RWPE2 (cell line): Measurements from ENCODE around the gene COL2A1.
A peak's percentile ranks its signal among the peaks of the same experiment; 100 is the strongest.

Source experiments
- ATAC-seq: fragments of 200-7000 bp; cut with Tn5 transposase; 3 replicates; pipeline ENCODE4 v1.9.1; 2021; ENCODE audit warnings: low read depth
- DNase-seq: peaks from one replicate; pipeline ENCODE4 v3.0.0-alpha.2; 2020; ENCODE audit warnings: low spot score
- H3K27ac ChIP-seq: fragments of 450-650 bp; 2 replicates; pipeline ENCODE4 v1.5.1; 2017; ENCODE audit warnings: mild to moderate bottlenecking; ENCODE audit not compliant: poor library complexity, severe bottlenecking
- H3K27me3 ChIP-seq: fragments of 250-450 bp; sonication (Bioruptor Pico); 2 replicates; pipeline ENCODE4 v1.5.1; 2021; ENCODE audit warnings: mild to moderate bottlenecking, moderate library complexity; ENCODE audit not compliant: insufficient read depth, poor library complexity, severe bottlenecking
- H3K36me3 ChIP-seq: fragments of 250-450 bp; sonication (Bioruptor Pico); 2 replicates; pipeline ENCODE4 v1.5.1; 2020; ENCODE audit warnings: low read depth, mild to moderate bottlenecking, moderate library complexity
- H3K4me1 ChIP-seq: fragments of 250-450 bp; sonication (Bioruptor Pico); 2 replicates; pipeline ENCODE4 v1.5.1; 2021; ENCODE audit warnings: mild to moderate bottlenecking, moderate library complexity; ENCODE audit not compliant: insufficient read depth, poor library complexity, severe bottlenecking
- H3K4me3 ChIP-seq: fragments of 250-450 bp; sonication (Bioruptor Pico); 2 replicates; pipeline ENCODE4 v1.5.1; 2021; ENCODE audit warnings: mild to moderate bottlenecking, moderate library complexity; ENCODE audit not compliant: severe bottlenecking
- H3K9me3 ChIP-seq: fragments of 250-450 bp; sonication (Bioruptor Pico); 2 replicates; pipeline ENCODE4 v1.5.1; 2021; ENCODE audit warnings: mild to moderate bottlenecking, moderate library complexity; ENCODE audit not compliant: severe bottlenecking
- TF ChIP-seq, protein P1 (sequence below): fragments of 450-650 bp; IDR thresholded peaks from one replicate; pipeline ENCODE4 v1.5.1; 2017; ENCODE audit warnings: mild to moderate bottlenecking, moderate library complexity; ENCODE audit not compliant: poor library complexity, severe bottlenecking

The COL2A1 gene

GRCh38 chr12:48004053-48004941 lies at the start of gene COL2A1:
COL2A1 (minus strand) TSS chr12:48004476; CDS start chr12:48004321, 155 bp downstream.
- H3K27me3 ChIP-seq = peaks cover 68% of the 10 kb centered on the region
- ATAC-seq (peak; percentile 16; the same call in 1 of the 3 replicates), DNase-seq (no peak)
- H3K27ac ChIP-seq = no peak within 1 kb of the TSS
- no peaks in the 10 kb centered on the region for H3K9me3 ChIP-seq
- H3K4me3 ChIP-seq = peak within 1 kb of the TSS; percentile 6
- H3K36me3 ChIP-seq = no peaks in the 10 kb centered on the region
- TF ChIP-seq, protein P1, sequence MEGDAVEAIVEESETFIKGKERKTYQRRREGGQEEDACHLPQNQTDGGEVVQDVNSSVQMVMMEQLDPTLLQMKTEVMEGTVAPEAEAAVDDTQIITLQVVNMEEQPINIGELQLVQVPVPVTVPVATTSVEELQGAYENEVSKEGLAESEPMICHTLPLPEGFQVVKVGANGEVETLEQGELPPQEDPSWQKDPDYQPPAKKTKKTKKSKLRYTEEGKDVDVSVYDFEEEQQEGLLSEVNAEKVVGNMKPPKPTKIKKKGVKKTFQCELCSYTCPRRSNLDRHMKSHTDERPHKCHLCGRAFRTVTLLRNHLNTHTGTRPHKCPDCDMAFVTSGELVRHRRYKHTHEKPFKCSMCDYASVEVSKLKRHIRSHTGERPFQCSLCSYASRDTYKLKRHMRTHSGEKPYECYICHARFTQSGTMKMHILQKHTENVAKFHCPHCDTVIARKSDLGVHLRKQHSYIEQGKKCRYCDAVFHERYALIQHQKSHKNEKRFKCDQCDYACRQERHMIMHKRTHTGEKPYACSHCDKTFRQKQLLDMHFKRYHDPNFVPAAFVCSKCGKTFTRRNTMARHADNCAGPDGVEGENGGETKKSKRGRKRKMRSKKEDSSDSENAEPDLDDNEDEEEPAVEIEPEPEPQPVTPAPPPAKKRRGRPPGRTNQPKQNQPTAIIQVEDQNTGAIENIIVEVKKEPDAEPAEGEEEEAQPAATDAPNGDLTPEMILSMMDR = no peak
- H3K4me1 ChIP-seq = peaks cover 5% of the 10 kb centered on the region

DNA sequence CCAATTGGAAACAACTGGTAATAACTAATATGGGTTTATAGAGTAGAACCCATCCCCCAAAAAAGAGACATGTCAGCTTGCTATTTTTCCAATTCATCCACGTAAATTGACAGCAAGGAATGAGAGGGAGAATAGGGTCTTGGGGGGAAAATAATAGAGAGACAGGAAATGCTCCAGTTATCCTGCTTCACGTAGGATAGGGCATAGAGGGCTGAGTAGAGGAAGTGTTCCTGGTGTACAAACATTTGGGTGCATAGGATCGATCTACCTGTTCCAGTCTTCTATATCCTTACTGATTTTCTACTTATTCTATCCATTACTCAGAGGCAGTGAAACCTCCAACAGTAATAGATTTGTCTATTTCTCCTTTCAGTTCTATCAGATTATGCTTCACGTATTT lies 49.6 kb upstream of the COL2A1 start:
- H3K27ac ChIP-seq = no peak overlapping the region
- TF ChIP-seq, protein P1 = no peak
- H3K27me3 ChIP-seq = no peaks in the 10 kb centered on the region
- DNase-seq = no peak
- peaks cover 2% of the 10 kb centered on the region for H3K9me3 ChIP-seq
- H3K4me3 ChIP-seq = no peak overlapping the region
- no peak for ATAC-seq
- H3K4me1 ChIP-seq = no peaks in the 10 kb centered on the region
- peaks cover 15% of the 10 kb centered on the region for H3K36me3 ChIP-seq

DNA sequence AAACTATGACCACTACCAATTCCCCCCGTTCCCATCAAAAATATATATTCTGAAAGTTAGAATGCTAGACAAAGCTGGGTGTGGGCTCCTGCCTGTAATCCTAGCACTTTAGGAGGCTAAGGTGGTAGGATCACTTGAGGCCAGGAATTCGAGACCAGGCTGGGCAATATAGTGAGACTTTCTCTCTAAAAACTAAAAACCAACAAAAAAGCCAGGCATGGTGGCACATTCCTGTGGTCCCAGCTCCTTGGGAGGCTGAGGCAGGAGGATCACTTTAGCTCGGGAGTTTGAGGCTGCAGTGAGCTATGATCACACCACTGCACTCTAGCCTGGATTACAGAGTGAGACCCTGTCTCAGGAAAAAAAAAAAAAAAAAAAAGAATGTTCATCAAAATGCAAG lies 48.8 kb upstream of the COL2A1 start:
- Histone ChIP-seq H3K36me3 (peaks cover 19% of the 10 kb centered on the region), H3K9me3 (no peaks in the 10 kb centered on the region), H3K27me3 (no peaks in the 10 kb centered on the region), H3K4me3 (no peak overlapping the region), H3K4me1 (no peaks in the 10 kb centered on the region), H3K27ac (no peak overlapping the region)
- ATAC-seq (no peak), DNase-seq (no peak)
- TF ChIP-seq, protein P1 = no peak

GRCh38 chr12:48051681-48052080 lies 47.4 kb upstream of the COL2A1 start:
- H3K27ac ChIP-seq = no peak overlapping the region
- no peaks in the 10 kb centered on the region for H3K4me1 ChIP-seq
- no peak for ATAC-seq
- no peak overlapping the region for H3K4me3 ChIP-seq
- no peaks in the 10 kb centered on the region for H3K9me3 ChIP-seq
- peaks cover 33% of the 10 kb centered on the region for H3K36me3 ChIP-seq
- DNase-seq = no peak
- TF ChIP-seq, protein P1 = no peak
- H3K27me3 ChIP-seq = no peaks in the 10 kb centered on the region

DNA sequence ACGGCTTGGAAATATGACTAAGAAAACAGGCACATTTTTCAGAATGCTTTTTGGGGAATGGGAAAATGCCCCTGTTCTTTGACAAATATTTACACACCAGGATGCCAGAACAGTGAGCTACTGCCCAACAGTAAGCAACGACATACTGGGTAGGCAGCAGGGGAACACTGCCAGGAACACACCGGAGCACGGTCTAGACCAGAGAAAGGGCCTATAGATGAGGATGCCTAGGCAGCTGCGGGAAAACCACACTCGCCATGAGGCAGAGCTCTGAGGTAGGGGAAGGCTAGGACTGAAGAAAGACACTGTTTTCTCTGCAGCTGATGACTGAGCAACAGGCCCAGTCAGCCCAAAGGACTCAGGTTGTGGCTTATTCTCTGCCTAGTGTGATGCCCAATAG lies 45.9 kb upstream of the COL2A1 start:
- no peak overlapping the region for H3K27ac ChIP-seq
- no peaks in the 10 kb centered on the region for H3K27me3 ChIP-seq
- DNase-seq (no peak), ATAC-seq (no peak)
- TF ChIP-seq, protein P1 = no peak
- H3K36me3 ChIP-seq = peaks cover 48% of the 10 kb centered on the region
- no peaks in the 10 kb centered on the region for H3K9me3 ChIP-seq
- no peaks in the 10 kb centered on the region for H3K4me1 ChIP-seq
- no peak overlapping the region for H3K4me3 ChIP-seq
